ENCODE measurements around the gene TTC28. TPM values are rescaled to one million over a fixed set of nuclear protein-coding genes. Genes with fewer than 3 reads are reported as not detected.

Gene TTC28
- total and polyA plus RNA-seq, 2 donors (not counting 3 experiments of a cell fraction or from before 2014, with no cell fraction given): 16.5 to 51.1 TPM

DNA sequence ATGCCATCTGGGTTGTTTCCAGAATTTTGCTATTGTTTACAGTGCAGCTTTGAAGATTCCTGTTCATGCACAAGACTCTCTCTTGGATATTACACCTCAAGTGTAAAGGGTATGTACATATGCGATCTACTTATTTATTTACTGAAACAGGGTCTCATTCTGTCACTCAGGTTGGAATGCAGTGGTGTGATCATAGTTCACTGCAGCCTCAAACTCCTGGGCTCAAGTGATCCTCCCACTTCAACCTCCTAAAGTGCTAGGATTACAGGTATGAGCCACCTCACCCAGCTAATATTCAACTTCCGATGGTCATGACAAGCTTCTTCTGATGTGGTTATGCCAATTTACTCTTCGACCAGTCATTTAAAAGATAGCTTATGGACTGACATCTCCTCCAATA lies 602.5 kb downstream of the TTC28 start:
- Histone ChIP-seq H2AFZ (ENCODE audit: low read depth, low read length) (no peak overlapping the region), H3K9me3 (replicated peaks; ENCODE audit: control insufficient read depth, insufficient read depth, low read length) (no peaks in the 10 kb centered on the region), H3K4me3 (replicated peaks in 1 of 3; ENCODE audit: insufficient read depth in 1 of 3, low read depth in 1 of 3, low read length in 3 of 3) (no peak overlapping the region), H4K20me1 (replicated peaks; ENCODE audit: control insufficient read depth, extremely low read depth, insufficient read depth, low read length) (no peaks in the 10 kb centered on the region), H3K9ac (replicated peaks; ENCODE audit: extremely low read depth, insufficient read depth, low read length) (no peak overlapping the region), H3K79me2 (ENCODE audit: control insufficient read depth, insufficient read depth, low read length) (no peaks in the 10 kb centered on the region), H3K27me3 (ENCODE audit: control insufficient read depth in 2 of 2, insufficient read depth in 2 of 2, low read length in 2 of 2) (no peaks in the 10 kb centered on the region), H3K36me3 (ENCODE audit: control insufficient read depth in 2 of 2, extremely low read depth in 1 of 2, insufficient read depth in 2 of 2, low read length in 2 of 2) (peaks cover 0 to 2% of the 10 kb centered on the region in 2 experiments), H3K4me1 (ENCODE audit: control insufficient read depth, extremely low read depth, insufficient read depth, low read length) (no peaks in the 10 kb centered on the region), H3K27ac (ENCODE audit: insufficient read depth, low read depth, low read length) (no peak overlapping the region), H3K9me1 (replicated peaks; ENCODE audit: control insufficient read depth, extremely low read depth, insufficient read depth, low read length) (no peaks in the 10 kb centered on the region), H3K4me2 (ENCODE audit: insufficient read depth, low read length) (no peak overlapping the region)
- dilution Hi-C loops (cut with MboI; ENCODE audit: extremely low pct_ligation_motif_present, low sequenced_read_pairs): no loop called here
- no TSS peak for BruUV-seq (replicated peaks)
- CTCF ChIA-PET: interaction anchor here (1.3 kb wide), 1 partner anchor 25 kb away, joined by 5 read pairs; no protein-coding TSS in a partner anchor
- intact Hi-C loops (cut with micrococcal nuclease): no loop called here
- FAIRE-seq: no peak
- no peak for DNase-seq (ENCODE audit: low read depth, low spot score)
- POLR2A ChIA-PET: no interaction called here
- TF ChIP-seq POLR2AphosphoS5 (IDR thresholded peaks at IDR 0.05; ENCODE audit: insufficient read depth, low read depth, low read length) (no peak), GATA2 (IDR thresholded peaks at IDR 0.05; ENCODE audit: insufficient read depth, insufficient read length, low read depth, low read length) (no peak), POLR2A (IDR thresholded peaks at IDR 0.05; ENCODE audit: low read depth, low read length) (no peak), EZH2 (IDR thresholded peaks at IDR 0.05; ENCODE audit: borderline replicate concordance, low read depth, low read length, severe bottlenecking) (no peak), FOS (IDR thresholded peaks at IDR 0.05; ENCODE audit: borderline replicate concordance, insufficient read depth, low read length) (no peak), JUN (IDR thresholded peaks at IDR 0.05; ENCODE audit: borderline replicate concordance, insufficient read depth, insufficient read length, low read depth) (no peak), MYC (IDR thresholded peaks at IDR 0.05; ENCODE audit: low read depth, low read length) (no peak)
- TF ChIP-seq, protein P1, sequence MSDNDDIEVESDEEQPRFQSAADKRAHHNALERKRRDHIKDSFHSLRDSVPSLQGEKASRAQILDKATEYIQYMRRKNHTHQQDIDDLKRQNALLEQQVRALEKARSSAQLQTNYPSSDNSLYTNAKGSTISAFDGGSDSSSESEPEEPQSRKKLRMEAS (IDR thresholded peaks at IDR 0.05; ENCODE audit: insufficient read depth, insufficient read length): no peak
- TF ChIP-seq, protein P2, sequence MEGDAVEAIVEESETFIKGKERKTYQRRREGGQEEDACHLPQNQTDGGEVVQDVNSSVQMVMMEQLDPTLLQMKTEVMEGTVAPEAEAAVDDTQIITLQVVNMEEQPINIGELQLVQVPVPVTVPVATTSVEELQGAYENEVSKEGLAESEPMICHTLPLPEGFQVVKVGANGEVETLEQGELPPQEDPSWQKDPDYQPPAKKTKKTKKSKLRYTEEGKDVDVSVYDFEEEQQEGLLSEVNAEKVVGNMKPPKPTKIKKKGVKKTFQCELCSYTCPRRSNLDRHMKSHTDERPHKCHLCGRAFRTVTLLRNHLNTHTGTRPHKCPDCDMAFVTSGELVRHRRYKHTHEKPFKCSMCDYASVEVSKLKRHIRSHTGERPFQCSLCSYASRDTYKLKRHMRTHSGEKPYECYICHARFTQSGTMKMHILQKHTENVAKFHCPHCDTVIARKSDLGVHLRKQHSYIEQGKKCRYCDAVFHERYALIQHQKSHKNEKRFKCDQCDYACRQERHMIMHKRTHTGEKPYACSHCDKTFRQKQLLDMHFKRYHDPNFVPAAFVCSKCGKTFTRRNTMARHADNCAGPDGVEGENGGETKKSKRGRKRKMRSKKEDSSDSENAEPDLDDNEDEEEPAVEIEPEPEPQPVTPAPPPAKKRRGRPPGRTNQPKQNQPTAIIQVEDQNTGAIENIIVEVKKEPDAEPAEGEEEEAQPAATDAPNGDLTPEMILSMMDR (IDR thresholded peaks at IDR 0.05; ENCODE audit: extremely low read depth in 1 of 2, insufficient read depth in 1 of 2, low read depth in 1 of 2, low read length in 2 of 2): no peak

Measured in endothelial cell of umbilical vein (primary cell).